GM19468 (cell line): Measurements from ENCODE around the gene KISS1R.
"Not testable (repeated sequence)": the region's sequence is repeated elsewhere in the genome, so short reads cannot be mapped to it uniquely, and the experiment has no call there.

Source experiments
- ATAC-seq: cut with Tn5 transposase; IDR thresholded peaks from one replicate; pipeline ENCODE4 v1.9.1; 2021; ENCODE audit warnings: mild to moderate bottlenecking, moderate library complexity, moderate number of reproducible peaks; ENCODE audit not compliant: unreplicated experiment; ENCODE audit errors: extremely low read depth

Gene KISS1R

DNA sequence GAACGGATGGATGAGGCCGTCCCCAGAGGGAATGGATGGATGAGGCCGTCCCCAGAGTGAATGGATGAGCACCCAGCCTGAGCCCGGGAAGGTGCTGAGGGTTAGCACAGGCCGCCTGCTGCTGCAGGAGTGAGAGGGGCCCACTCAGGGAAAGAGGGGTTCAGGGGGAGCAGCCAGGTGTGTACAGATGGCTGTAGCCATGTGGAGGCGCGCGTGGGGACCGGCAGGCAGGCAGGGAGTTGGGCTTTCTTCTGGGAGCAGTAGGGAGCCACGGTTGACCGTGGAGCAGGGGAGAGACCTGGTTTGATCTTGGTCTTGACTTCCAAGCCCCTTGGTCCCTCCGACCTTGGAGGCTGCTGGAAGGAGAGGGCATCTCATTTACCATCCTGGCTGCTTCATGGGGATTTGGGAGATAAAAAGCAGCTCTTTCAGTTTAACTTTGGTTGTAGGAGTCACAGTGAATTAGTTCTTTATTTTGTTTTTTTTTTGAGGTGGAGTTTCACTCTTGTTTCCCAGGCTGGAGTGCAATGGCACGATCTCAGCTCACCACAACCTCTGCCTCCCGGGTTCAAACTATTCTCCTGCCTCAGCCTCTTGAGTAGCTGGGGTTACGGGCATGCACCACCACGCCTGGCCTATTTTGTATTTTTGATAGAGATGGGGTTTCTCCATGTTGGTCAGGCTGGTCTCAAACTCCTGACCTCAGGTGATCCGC is 33.4 kb downstream of the KISS1R start:
- ATAC-seq: no peak

DNA sequence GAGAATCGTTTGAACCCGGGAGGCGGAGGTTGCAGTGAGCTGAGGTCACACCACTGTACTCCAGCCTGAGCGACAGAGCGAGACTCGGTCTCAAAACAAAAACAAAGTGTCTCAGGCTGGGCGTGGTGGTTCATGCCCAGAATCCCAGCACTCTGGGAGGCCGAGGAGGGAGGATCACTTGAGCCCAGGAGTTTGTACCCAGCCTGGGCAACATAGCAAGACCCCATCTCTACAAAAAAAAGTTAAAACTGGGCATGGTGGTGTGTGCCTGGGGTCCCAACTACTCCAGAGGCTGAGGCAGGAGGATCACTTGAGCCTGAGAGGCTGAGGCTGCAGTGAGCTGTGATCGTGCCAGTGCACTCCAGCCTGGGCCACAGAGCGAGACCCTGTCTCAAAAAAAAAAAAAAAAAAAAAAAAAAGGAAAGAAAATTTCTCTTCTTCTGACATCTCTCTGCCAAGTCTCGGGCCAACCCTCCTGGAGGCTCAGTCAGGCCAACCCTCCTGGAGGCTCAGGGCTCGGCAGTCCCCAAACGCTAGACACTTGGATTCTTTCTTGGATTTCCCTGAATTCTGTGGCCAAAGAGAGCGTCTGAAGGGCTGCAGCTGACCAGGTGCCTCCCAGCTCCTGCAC is 35.0 kb downstream of the KISS1R start:
- no peak for ATAC-seq

DNA sequence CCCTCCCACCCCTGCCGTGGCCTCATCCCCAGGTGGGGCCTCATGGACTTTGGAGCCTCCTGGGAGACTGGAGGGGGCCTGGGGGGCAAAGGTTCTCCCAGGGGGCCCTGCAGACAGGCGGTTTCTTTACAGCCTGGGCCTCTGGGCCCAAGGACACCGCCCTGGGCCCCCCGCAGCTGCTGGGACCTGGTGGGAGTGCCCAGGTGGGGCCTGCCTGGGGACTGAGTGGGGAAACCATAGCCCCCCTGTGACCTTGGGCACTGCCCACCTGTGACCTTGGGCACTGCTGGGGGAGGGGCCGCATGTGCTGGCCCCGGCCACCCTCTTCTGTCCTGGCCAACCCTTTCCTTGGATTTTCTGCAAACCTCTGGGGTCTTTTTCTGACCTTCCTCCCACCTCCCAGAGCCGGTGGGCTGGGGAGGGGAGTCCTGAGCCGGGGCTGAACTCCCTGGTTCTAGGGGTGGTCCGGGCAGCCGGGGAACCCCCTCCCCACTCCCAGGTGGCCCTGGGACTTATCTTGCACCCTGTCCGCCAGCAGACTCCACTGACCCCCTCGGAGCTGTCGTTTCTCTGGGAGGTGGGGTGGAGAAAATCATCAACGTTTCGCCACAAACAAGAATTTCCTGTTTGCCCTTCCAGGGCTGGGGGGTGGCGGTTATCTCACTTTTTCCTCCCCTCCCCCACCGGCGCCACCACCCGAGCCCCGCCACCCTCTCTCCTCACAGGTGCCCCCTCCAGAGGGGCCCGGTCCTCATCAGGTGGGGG is 35.7 kb downstream of the KISS1R start:
- no peak for ATAC-seq

DNA sequence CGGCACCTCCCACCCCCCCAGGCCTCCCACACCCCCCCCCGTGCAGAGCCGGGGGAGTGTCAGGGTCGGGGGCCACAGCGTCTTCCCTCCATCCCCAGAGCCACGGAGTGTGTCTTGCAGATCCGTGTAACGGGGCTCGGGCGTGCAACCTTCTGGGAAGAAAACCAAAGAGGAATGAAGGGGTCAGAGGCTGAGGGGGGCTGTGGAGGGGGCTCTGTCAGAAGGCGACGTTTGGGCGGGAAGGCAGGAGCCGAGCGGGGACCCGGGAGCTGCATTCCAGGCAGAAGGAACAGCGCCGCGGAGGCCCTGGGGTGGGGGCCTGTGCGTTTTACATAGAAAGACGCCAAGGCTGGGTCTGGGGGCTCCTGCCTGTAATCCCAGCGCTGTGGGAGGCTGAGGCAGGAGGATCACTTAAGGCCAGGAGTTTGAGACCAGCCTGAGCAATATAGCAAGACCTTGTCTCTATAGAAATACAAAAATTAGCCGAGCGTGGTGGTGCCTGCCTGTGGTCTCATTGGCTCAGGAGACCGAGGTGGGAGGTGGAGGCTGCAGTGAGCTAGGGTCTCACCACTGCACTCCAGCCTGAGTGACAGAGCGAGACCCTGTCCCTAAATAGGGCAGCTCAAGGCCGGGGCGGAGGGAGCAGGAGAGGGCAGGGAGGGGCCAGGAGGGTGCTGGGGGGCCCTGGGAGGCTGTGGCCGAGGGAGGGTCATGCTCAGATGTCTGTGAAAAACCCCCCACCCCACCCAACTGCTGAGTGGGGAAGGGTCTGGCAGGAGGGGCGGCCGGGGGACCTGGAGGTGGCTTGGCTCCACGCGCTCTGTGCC is 36.5 kb downstream of the KISS1R start:
- no peak for ATAC-seq

DNA sequence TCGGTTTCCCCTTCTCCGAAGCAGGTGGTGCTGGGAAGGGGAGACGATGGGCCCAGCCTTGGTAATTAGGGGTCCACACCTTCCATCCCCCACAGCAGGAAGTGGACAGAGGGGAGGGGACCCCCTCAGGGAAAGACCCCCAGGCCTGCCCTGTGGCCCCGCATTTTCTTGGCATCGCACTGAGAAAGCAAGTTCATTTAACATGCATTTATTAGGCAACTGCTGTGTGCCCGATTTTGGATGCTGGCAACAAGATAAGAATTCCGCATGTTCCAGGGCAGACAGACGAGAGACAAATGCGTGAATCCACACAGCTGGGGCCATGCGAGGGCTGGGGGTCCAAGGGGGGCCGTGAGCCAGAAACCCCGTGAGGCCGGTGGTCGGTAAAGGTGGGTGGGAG is 37.1 kb downstream of the KISS1R start:
- ATAC-seq: no peak

DNA sequence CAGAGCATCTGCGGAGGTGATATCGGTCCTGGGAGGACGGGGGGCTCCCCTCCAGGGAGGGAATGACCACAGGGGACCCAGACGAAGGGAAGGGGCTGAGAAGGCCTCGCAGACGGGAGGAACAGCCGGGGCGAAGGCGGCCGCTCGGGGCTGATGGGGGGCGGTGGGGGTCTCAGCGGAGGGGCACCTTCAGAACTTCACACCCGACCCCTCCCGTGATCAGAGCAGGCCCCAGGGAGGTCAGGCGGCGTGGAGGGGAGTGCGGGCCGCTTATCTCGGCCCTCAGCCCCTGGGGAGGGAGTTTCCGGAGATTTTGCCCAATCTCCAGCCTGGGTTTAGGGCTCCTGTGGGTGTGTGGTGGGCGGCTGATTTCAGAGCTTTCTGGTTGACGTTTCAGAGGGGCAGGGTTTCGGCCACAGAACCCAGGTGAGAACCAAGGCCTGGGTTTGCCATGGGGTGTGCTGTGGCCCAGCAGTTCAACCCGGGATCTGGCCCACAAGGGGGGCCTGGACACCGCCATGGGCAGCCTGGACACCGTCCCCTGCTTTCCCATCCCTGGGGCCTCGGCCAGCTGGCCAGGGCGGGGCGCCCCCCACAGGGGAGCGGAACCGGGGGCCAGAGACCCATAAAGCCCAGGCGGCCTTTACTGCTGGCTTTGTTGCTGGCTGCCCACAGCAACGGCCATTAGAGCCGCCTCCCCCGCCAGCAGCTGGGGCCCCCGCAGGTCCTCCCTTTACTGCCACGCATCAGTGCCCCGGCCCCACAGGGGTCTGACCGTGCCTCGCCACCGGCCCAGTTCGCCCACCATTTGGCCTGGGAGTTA is 37.8 kb downstream of the KISS1R start:
- ATAC-seq: no peak

DNA sequence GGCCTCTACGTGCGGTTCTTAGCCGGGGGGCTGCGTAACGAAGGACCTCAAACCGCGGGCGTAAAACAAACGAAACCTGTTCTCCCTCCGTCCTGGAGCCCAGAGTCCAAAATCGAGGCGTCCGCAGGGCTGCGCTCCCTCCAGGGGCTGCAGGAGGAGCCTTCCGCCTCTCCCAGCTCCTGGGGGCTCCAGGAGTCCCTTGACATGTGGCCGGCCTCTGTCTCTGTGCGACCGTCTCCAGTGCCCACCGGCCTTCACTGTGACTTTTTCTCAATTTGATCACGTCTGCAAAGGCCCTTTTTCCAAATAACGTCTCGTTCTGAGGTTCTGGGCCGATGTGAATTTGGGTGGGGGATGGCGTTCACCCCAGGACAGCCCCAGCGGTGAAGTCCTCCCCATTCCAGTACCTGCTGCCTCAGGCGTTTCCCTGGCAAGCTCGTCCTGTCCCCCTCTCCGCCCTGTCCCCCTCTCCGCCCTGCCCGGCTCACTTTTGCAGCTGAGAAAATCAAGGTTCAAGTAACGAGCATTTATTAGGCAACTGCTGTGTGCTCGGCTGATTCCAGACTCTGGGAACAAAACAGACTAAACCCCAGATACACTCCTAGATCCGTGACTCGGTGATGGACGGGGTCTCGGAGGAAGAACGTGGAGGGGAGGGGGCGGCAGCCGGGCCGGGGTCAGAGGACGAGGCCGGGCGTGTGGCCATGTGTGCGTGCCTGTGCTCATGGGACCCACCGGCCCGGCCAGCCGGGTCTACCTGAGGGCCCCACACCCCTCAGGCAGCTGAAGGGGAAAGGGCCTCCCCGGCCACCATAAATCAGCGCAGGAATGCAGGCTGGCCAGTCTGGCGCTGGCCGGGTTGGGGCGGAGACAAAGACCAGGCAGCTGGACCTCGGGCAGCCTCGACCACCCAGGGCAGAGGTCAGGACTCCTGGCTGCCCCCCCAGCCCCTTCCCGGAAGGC is 39.0 kb downstream of the KISS1R start:
- no peak for ATAC-seq

DNA sequence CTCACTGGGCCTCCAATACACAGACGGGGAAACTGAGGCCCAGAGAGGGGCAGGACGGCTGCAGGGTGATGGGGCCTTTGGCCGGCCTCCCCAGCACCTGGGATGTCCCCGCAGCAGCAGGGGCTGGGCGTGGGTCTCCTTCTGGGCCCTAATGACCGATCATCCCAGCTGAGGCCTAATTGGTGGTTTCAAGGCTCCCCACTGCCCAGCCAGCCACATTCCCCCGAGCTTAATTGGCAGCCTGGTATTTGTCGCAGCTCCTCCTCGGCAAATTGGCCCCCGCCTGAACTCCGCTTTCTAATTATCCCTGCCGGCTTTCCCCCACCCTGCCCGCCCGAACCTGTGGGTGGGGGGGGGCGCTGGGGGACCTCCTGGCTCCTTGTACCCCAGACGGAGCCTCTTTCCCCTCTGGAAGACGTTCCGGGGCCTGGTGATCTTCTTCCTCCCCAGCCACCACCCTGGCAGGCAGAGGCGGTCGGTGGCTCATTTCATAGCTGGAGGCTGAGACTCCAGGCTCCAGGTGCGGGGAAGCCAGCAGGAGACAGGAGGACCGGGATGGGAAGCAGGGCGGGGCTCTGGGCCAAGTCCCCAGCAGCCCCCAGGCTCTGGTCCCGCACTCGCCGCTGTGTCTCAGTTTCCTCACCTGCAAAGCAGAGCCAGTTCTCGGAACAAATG is 39.8 kb downstream of the KISS1R start:
- ATAC-seq: no peak

DNA sequence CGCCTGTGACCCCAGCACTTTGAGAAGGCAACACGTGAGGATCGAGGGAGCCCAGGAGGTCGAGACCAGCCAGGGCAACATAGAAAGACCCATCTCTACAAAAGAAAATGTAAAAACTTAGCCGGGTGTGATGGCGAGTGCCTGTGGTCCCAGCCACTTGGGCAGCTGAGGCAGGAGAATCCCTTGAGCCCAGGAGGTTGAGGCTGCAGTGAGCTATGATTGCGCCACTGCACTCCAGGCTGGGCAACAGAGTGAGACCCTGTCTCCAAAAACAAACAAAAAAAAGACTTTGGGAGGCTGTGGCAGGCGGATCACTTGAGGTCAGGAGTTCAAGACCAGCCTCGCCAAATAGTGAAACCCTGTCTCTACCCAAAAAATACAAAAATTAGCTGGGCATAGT is 40.4 kb downstream of the KISS1R start:
- ATAC-seq: not testable (repeated sequence)

DNA sequence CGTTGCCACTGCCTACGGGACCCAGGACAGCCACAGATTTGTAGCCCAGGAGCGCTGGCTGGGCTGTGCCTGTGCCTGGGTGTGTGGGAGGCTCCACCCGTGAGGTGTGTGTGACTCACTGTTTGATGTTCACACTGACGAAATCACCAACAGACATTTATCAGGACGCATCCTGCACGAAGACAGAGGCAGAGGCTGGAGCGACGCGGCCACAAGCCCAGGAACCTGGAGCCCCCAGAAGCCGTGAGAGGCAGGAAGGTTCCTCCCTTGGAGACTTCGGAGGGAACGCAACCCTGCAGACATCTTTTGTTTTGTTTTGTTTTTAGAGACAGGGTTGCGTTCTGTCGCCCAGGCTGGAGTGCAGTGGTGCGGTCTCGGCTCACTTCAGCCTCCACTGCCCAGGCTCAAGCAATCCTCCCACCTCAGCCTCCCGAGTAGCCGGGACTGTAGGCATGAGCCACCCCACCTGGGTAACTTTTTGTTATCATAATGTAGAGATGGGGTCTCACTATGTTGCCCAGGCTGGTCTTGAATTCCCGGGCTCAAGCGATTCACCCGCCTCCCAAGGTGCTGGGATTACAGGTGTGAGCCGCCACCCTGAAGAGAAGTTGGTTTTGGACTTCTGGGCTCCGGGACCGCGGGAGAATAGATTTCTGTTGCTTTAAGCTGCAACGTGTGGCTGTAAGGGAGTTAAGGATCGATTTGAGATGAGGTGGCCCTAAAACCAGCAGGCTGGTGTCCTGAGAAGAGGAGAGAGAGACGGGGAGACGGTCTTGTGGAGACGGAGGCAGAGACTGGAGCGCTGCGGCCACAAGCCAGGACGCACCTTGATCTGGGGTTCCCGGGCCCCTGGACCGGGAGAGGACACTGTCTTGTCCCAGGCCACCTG is 42.1 kb downstream of the KISS1R start:
- no peak for ATAC-seq

DNA sequence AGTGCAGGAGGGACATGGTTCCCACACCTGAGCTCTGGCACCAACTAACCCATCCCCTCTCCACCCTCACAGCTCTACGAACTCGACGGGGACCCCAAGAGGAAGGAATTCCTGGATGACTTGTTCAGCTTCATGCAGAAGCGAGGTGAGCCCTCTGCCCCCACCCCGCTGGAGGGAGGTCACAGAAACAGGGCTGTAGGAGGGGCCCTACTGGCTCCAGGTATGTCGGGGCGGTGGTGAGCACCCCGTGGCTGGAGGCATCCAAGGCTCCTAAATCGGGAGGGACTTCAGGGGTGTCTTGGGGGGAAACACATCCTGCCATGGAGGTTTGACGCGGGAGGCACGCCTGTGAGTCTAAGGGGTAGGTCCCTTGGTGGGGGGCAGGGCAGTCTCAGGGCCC is 42.9 kb downstream of the KISS1R start:
- no peak for ATAC-seq

DNA sequence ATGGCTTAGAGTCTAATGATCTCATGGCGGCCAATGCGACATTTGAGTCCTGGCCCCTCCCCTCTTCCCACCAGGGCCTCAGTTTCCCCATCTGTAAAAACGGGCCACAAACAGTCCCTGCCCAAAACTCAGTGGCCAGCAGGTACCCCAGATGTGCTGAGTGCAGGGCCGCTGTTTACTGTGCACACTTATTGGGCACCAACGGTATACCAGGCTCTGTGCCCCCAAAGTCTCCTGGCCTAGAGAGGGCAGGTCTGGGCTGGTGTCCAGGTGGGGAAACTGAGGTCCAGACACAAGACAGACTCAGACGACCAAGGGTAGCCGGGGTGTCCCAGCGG is 43.4 kb downstream of the KISS1R start:
- no peak for ATAC-seq

DNA sequence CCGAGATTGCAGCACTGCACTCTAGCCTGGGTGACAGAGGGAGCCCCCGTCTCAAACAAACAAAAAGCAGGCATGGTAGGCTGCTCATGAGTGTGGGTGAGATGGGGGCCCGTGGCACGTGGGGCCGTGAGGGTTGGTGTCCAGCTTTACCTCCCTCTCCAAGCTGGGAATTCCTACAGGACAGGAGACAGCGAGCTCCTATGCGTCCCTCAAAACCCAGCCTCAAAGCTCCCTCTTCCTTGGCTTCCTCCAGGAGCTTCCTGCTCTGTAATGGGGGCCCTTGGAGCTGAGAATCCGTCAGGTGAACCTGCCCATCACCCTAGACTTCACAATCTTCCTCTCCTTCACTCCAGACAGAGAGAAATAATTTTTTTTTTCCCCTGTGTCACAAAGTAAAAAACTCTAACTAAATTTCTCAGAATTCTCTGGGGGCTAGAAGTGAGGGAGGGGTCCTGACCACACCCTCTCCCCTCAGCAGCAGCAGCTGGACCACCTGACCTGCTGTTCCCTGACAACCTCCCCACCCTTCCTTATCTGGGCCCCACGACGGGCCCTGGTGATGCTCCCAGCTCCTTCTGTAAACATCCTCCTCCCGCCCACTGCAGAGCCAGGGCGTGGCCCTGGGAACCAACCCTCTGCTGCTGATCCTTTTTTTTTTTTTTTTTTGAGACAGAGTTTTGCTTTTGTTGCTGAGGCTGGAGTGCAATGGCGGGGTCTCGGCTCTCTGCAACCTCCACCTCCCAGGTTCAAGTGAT is 44.9 kb downstream of the KISS1R start:
- no peak for ATAC-seq

DNA sequence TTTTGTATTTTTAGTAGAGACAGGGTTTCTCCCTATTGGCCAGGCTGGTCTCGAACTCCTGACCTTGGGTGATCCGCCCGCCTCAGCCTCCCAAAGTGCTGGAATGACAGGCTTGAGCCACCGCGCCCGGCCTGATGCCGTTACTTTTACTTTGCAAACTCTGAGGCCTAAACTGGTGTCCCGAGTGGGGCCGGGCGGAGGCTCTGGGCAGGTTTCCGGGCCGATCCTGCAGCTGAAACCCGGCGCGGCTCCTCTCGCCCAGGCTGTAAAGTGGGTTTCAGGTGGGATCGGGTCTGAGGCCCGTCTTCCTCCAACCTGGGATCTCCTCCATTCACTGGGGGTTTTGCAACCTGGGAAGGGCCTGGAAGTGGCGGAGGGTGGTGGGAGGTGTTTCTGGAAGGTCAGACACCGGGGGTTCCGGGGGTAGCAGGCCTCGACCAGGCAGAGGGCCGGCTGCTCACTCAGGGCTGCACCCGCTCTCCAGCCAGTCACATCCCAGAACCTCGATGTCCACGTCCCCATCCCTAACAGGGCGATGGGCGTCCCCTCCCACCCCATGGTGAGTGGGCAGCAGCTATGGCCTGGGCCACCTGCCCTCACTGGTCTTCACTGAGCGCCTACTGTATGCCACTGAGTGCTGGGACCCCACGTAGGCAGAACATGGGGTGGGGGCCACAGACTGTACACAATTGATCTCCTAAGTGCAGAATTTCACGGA is 45.7 kb downstream of the KISS1R start:
- ATAC-seq: no peak

DNA sequence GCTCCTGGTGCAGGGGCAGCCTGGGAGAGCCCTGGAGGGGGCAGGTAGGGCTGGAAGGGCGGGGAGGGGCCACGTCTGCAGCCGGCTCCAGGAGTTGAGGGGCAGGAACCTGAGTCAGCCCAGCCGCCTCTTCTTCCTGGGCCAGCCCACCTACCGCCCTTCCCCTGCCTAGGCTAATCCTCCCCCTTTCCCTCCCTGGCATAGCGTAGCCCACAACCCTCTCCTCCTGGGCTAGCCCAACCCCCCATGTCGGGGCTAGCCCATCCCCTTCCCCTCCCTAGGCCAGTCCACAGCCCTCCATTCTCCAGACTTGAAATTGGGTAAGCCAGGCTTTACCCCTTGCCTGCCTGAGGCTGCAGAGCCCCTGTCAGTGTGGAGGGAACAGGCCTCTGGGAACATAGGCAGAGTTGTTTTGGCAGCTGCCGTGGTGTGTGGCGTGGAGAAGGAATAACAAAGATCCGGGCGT is 46.4 kb downstream of the KISS1R start:
- ATAC-seq: no peak

DNA sequence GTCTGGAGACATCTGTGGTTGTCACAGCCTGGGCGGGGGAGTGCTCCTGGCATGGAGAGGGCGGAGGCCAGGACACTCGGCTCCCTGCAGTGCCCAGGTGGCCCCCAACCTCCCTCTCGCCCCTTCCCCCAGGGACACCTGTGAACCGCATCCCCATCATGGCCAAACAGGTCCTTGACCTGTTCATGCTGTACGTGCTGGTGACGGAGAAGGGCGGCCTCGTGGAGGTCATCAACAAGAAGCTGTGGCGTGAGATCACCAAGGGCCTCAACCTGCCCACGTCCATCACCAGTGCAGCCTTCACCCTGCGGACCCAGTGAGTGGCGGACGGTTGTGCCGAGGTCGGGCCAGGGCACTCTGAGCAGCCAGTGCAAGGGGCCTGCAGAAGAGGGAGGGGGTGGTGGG is 47.0 kb downstream of the KISS1R start:
- ATAC-seq: no peak
